Rectal smooth muscle tissue (tissue), 1 donor: Measurements from ENCODE around the gene TIFAB.

Experiments used
- H3K27ac ChIP-seq: one replicate; pipeline ENCODE4 v1.7.0; 2013; ENCODE audit warnings: low read depth, low read length, inconsistent platforms
- H3K27me3 ChIP-seq: one replicate; pipeline ENCODE4 v1.7.0; 2013; ENCODE audit warnings: low read length; ENCODE audit not compliant: control insufficient read depth, insufficient read depth
- H3K36me3 ChIP-seq: one replicate; pipeline ENCODE4 v1.7.0; 2013; ENCODE audit warnings: low read length; ENCODE audit not compliant: control insufficient read depth, insufficient read depth
- H3K4me1 ChIP-seq: one replicate; pipeline ENCODE4 v1.7.0; 2013; ENCODE audit warnings: low read length; ENCODE audit not compliant: control insufficient read depth, insufficient read depth
- H3K4me3 ChIP-seq: one replicate; pipeline ENCODE4 v1.7.0; 2013; ENCODE audit warnings: low read length
- H3K9ac ChIP-seq: one replicate; pipeline ENCODE4 v1.7.0; 2013; ENCODE audit warnings: low read length

The TIFAB gene

DNA sequence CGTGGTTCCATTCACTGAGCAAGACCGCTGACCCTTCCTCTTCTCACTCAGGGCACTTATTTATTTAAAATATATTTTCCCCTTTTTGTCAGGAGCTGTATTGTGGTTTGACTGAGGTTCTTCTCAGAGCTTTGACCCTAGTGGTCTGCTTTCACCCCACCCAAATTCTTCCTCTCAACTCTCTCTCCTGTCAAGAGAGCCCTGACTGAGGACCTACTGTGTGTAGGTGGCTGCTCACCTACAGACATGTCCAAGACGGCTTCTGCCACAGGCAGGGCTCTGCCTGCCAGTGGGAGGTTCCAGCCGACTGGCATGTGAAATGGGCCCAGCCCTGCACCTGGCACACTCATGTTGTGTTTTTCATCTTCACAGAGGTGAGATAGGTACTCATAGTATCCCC lies 10.2 kb downstream of the TIFAB start:
- peaks cover 3% of the 10 kb centered on the region for H3K4me1 ChIP-seq
- no peak overlapping the region for H3K4me3 ChIP-seq
- no peaks in the 10 kb centered on the region for H3K36me3 ChIP-seq
- no peak overlapping the region for H3K27ac ChIP-seq
- no peak overlapping the region for H3K9ac ChIP-seq
- H3K27me3 ChIP-seq = no peaks in the 10 kb centered on the region

DNA sequence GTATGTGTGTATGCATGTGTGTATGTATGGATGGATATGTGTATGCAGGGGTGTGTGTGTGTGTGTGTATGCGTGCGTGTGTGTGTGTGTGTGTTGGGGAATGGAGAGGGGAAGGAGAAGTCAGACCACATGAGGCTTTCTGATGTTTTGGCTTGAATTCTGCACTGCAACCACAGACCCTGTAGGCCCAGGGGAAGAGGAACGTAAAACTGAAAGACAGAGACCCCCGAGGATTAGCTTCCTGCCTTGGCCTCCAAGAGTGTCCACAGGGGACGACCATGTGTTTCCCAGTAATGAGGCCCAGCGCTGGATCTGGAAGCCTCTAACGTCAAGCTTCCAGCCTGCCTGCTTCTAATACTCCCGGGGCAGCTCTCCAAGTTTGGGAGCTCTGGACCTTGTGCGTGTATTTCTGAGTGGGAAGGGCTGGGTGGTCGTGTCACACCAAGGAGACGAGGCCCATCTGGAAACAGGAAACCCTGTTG lies 10.8 kb downstream of the TIFAB start:
- no peaks in the 10 kb centered on the region for H3K27me3 ChIP-seq
- no peak overlapping the region for H3K27ac ChIP-seq
- no peak overlapping the region for H3K9ac ChIP-seq
- peaks cover 3% of the 10 kb centered on the region for H3K4me1 ChIP-seq
- no peaks in the 10 kb centered on the region for H3K36me3 ChIP-seq
- H3K4me3 ChIP-seq = no peak overlapping the region

- H3K4me1 ChIP-seq = peaks cover 3% of the 10 kb centered on the region
- no peak overlapping the region for H3K27ac ChIP-seq
- no peak overlapping the region for H3K9ac ChIP-seq
These were observed 11.2 kb downstream of the TIFAB start for GRCh38 chr5:135440916-135441315.

GRCh38 chr5:135439231-135440205 lies 12.6 kb downstream of the TIFAB start:
- Histone ChIP-seq H3K9ac (no peak overlapping the region), H3K27ac (no peak overlapping the region), H3K4me3 (no peak overlapping the region), H3K36me3 (no peaks in the 10 kb centered on the region), H3K27me3 (peaks cover 6% of the 10 kb centered on the region), H3K4me1 (peaks cover 3% of the 10 kb centered on the region)

More at GRCh38 chr5:135440916-135441315, 11.2 kb downstream of the TIFAB start:
- no peak overlapping the region for H3K4me3 ChIP-seq
- H3K36me3 ChIP-seq = no peaks in the 10 kb centered on the region
- H3K27me3 ChIP-seq = no peaks in the 10 kb centered on the region

DNA sequence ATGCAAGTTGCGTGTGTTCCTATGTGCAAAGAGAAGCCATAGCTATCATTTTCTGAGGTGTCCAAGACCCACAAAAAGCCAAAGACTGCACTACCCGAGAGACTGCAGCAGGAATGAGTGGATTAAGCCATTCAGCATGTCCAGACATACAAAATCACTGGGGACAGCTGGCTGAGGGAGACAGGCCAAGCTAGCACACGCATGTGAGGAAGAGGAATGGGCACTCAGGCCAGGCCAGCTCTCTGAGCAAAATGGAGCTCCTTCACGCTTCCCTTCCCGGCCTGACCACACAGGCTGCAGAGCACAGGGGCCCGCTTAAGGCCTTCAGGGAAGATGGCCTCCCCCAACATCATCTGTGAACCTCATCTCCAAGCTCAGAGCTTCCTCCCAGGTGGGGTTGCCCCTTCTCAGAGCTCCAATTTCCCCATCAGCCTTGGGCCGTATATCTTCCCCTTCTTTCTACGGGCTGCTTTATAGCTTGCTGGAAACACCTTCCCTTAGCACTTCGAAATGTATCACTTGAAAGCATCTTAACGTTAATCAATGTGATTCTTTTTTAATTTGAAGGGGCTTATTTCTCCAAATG lies 13.4 kb downstream of the TIFAB start:
- Histone ChIP-seq H3K36me3 (no peaks in the 10 kb centered on the region), H3K4me3 (no peak overlapping the region), H3K27ac (no peak overlapping the region), H3K4me1 (peaks cover 3% of the 10 kb centered on the region), H3K9ac (no peak overlapping the region), H3K27me3 (peaks cover 6% of the 10 kb centered on the region)

DNA sequence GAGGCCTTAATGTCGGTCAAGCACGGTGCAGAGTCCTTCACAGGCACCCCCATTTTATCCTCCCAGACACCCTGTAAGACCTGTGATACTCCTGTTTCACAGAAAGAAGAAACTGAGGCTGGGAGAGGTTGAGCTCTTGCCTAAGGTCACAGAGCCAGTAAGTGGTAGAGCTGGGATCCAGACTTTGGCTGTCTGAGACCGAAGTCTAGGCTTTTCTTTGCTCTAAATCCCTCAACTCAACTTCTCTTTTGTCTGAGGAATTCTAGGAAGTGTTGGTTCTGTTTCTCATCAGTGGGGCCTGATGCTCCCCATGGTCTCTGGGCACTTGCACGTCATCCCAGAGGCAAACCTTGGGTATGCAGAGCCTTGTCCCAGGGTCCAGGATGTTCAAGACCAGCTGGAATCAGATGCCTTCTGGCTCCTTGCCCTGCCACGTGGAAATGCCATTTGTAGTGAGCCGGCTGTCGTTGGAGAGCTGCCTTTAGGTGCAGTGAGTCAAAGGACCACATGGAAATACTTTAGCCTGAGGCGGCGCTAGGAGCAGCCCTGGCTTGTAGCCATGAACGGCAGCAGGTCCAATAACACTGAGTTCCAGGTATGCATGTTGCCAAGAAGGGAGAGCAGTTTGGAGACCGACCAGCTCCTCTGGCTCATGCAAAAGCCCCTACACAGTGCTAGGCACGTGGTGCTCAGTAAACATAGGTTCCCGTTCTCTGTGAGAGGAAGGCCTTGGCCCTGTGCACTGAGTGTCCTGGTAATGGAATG lies 14.2 kb downstream of the TIFAB start:
- Histone ChIP-seq H3K27me3 (peaks cover 6% of the 10 kb centered on the region), H3K4me3 (no peak overlapping the region), H3K27ac (no peak overlapping the region), H3K36me3 (no peaks in the 10 kb centered on the region), H3K9ac (no peak overlapping the region), H3K4me1 (peaks cover 3% of the 10 kb centered on the region)

- peaks cover 3% of the 10 kb centered on the region for H3K4me1 ChIP-seq
- no peak overlapping the region for H3K9ac ChIP-seq
- no peaks in the 10 kb centered on the region for H3K36me3 ChIP-seq
- no peak overlapping the region for H3K27ac ChIP-seq
- H3K4me3 ChIP-seq = no peak overlapping the region
- H3K27me3 ChIP-seq = peaks cover 6% of the 10 kb centered on the region
These were observed 14.7 kb downstream of the TIFAB start for GRCh38 chr5:135437422-135437795.

DNA sequence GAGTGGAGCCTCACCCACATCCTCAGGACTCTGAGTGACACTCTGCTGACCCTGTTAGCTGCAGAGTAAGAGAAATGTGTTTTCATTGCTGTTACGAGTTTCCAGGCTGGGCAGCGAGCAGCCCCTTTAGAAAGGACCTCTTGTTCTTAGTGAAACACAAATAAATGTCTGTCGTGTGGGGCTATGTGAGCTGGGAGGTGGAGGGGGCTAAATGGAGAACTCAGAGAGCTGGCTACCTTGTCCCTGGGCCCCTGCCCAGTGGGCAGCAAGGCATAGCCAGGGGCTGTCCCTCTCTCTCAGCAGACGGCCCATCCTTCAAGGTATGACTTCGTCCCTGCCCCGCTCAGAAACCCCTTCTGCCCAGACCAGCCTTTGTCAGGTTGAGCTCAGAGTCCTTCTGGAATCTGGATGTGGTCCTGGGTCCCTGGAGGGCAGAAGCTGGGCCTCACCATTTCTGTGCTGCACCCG lies 15.2 kb downstream of the TIFAB start:
- no peak overlapping the region for H3K4me3 ChIP-seq
- peaks cover 6% of the 10 kb centered on the region for H3K27me3 ChIP-seq
- H3K27ac ChIP-seq = no peak overlapping the region
- peaks cover 3% of the 10 kb centered on the region for H3K4me1 ChIP-seq
- H3K36me3 ChIP-seq = no peaks in the 10 kb centered on the region
- no peak overlapping the region for H3K9ac ChIP-seq

DNA sequence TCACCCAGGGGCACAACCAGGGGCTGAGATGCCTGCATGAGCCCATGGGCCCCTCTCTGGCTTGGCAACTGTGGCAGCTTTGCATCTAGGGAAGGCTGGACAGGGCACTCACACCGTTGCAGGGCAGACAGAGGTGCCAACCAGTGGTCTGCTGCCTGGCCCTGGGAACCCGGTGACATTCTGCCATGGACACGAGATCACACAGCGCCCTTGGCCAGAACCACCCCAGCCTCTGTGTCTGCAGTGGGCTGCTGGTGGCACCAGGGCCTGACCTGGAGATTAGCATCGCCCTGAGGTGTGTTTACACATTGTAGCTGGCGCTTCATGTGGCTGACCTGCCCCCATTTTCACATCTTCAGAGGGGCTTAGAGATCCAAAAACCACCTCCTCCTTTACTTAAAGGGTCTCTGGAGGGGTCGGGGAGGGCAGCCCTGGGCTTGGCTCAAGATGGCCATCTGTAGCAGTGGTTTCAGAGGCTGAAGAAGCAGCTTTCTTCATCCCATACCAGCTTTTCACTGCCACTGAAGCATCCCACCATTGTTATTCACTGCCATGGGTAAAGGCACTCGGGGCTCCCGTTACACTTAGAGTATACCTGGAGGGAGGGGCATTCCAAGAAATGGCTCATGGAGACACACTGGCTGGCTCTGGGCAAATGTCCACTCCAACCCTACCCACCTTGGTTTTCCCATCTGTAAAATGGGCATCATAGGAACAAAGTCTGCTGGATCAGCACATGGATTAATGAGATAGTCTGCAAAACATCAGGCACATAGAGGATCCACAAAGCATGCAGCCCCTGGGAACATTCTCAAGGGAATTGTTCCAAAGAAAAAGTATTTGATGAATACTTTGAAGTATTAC lies 16.5 kb downstream of the TIFAB start:
- H3K27ac ChIP-seq = no peak overlapping the region
- H3K4me3 ChIP-seq = no peak overlapping the region
- no peak overlapping the region for H3K9ac ChIP-seq

DNA sequence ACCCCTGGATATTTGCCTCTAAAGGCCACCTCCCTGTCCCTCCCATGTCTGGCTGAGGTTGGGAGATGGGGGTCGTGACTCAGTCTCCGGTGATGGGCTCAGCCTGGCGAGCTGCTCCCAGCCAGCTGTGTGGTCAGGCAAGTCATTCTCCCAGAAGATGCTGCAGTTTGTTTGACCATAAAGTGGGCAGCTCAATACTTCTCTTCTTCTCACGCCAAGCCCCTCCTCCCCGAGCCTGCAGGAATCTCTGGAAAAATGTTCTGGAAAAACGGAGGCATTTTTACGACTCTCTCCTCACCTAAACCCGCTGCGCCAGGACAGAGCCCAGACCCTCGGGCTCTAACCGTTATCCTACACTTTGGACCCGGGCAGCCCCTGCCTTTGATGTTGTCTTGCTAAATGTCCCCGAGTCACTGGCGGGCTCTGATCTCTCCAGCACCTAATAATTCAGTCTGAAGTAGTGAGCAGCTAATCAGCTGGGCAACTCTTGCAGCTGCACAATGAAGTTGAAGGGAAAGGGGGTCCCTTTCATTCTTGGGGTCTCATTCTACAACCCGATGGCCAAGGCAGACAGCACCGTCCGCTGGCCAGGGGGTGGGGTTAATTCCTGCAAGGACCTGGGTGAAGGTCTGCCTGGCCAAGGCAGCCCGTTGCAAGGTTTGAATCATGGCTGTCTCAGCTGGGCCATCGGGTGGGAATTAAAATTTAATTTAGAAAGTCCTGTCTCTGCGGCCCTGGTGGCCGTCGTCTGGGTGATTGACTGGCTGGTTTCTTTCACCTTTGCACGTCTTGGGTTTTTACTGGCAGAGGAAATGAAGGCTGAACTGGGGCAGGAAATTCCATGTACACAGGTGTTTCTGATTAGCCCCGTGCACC lies 17.3 kb downstream of the TIFAB start:
- Histone ChIP-seq H3K27ac (no peak overlapping the region), H3K27me3 (peaks cover 6% of the 10 kb centered on the region), H3K4me3 (no peak overlapping the region), H3K9ac (no peak overlapping the region), H3K4me1 (peaks cover 3% of the 10 kb centered on the region), H3K36me3 (no peaks in the 10 kb centered on the region)

More for the DNA sequence above, 16.5 kb downstream of the TIFAB start:
- Histone ChIP-seq H3K4me1 (peaks cover 3% of the 10 kb centered on the region), H3K36me3 (no peaks in the 10 kb centered on the region), H3K27me3 (peaks cover 6% of the 10 kb centered on the region)
